Activated CD4-positive, alpha-beta memory T cell treated with anti-CD3 and anti-CD28 coated beads, Interleukin-2, amount 10 ng/mL, durations not matched to agents 7 days and 5 days (primary cell): ENCODE measurements around the gene PADI4. TPM values are rescaled to one million over a fixed set of nuclear protein-coding genes. Genes with fewer than 3 reads are reported as not detected.

Experiments
- CTCF ChIA-PET: fragments of 350-600 bp; sonication (Branson Sonifier 250); formaldehyde crosslinking; loops from one replicate; lab custom pipeline; 2021; ENCODE audit warnings: antibody characterized with exemption, inconsistent platforms; lab: Charles Lee
- POLR2A ChIA-PET: fragments of 350-600 bp; sonication (Branson Sonifier 250); formaldehyde crosslinking; loops from one replicate; lab custom pipeline; 2021; ENCODE audit warnings: antibody characterized with exemption; lab: Charles Lee
- DNase-seq: peaks from one replicate; pipeline ENCODE4 v3.0.0-alpha.2; 2020
- H3K27ac Mint-ChIP-seq: one replicate; pipeline ENCODE4 v1.8.0; 2021; ENCODE audit warnings: mild to moderate bottlenecking, mixed read lengths
- H3K27me3 Mint-ChIP-seq: one replicate; pipeline ENCODE4 v1.8.0; 2021; ENCODE audit warnings: mixed read lengths
- H3K36me3 Mint-ChIP-seq: one replicate; pipeline ENCODE4 v1.8.0; 2021; ENCODE audit warnings: low read depth, mixed read lengths
- H3K4me1 Mint-ChIP-seq: one replicate; pipeline ENCODE4 v1.8.0; 2021; ENCODE audit warnings: mixed read lengths
- H3K4me3 Mint-ChIP-seq: one replicate; pipeline ENCODE4 v1.8.0; 2021; ENCODE audit warnings: mild to moderate bottlenecking, mixed read lengths
- H3K9me3 Mint-ChIP-seq: one replicate; pipeline ENCODE4 v1.8.0; 2021; ENCODE audit warnings: mixed read lengths
- total RNA-seq, 2 experiments: library from RNA; stranded (reverse); gene quantifications; one replicate each; pipeline ENCODE4 v1.2.3, GENCODE V29; 2021

Gene PADI4, protein sequence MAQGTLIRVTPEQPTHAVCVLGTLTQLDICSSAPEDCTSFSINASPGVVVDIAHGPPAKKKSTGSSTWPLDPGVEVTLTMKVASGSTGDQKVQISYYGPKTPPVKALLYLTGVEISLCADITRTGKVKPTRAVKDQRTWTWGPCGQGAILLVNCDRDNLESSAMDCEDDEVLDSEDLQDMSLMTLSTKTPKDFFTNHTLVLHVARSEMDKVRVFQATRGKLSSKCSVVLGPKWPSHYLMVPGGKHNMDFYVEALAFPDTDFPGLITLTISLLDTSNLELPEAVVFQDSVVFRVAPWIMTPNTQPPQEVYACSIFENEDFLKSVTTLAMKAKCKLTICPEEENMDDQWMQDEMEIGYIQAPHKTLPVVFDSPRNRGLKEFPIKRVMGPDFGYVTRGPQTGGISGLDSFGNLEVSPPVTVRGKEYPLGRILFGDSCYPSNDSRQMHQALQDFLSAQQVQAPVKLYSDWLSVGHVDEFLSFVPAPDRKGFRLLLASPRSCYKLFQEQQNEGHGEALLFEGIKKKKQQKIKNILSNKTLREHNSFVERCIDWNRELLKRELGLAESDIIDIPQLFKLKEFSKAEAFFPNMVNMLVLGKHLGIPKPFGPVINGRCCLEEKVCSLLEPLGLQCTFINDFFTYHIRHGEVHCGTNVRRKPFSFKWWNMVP
- not detected for total RNA-seq

DNA sequence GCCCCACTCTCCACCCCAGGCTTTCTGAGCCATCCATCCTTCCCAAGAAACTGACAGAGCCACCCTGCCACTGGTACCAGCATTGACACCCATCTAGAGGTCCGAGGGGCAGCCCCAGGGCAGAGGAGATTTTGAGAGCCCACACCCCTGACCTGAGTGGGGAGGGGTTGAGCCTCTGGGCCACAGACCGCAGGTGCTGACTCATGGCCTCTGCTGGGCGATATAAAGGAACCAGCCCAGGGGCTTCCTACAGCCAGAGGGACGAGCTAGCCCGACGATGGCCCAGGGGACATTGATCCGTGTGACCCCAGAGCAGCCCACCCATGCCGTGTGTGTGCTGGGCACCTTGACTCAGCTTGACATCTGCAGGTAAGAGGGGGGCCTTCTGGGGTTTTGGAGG lies at the start of gene PADI4:
Gene PADI4, plus strand, starts transcription at position 252 of the 400 bp plus-strand sequence. Its CDS starts 26 bp downstream, at position 278.
- POLR2A ChIA-PET, result no interaction called here
- Mint-ChIP-seq H3K27me3 (peaks cover 8% of the 10 kb centered on the region), H3K4me1 (no peaks in the 10 kb centered on the region), H3K9me3 (no peaks in the 10 kb centered on the region), H3K36me3 (no peaks in the 10 kb centered on the region), H3K27ac (no peak within 1 kb of the TSS), H3K4me3 (no peak within 1 kb of the TSS)
- DNase-seq, result no peak
- CTCF ChIA-PET, result no interaction called here

DNA sequence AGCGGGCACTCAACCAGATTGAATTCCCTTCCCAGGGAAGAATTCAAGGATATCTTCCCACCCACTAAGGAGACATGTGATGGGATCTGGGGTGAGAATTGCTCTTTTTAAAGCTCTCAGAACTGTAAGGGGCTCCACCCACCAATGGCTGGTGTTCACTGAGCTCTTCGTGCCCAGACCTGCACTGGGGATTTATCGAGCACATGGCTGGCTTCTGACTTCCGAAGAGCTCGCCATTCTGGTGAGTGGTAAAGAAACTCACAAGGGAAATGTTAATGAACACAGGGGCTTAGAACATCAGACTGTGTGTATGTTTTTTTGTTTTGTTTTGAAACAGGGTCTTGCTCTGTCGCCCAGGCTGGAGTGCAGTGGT lies 49.3 kb upstream of the PADI4 start:
- POLR2A ChIA-PET, result no interaction called here
- DNase-seq, result no peak
- no peaks in the 10 kb centered on the region for H3K4me1 Mint-ChIP-seq
- no peak overlapping the region for H3K27ac Mint-ChIP-seq
- H3K4me3 Mint-ChIP-seq, result no peak overlapping the region
- peaks cover 9% of the 10 kb centered on the region for H3K27me3 Mint-ChIP-seq
- H3K9me3 Mint-ChIP-seq, result no peaks in the 10 kb centered on the region
- no peaks in the 10 kb centered on the region for H3K36me3 Mint-ChIP-seq
- CTCF ChIA-PET, result no interaction called here

DNA sequence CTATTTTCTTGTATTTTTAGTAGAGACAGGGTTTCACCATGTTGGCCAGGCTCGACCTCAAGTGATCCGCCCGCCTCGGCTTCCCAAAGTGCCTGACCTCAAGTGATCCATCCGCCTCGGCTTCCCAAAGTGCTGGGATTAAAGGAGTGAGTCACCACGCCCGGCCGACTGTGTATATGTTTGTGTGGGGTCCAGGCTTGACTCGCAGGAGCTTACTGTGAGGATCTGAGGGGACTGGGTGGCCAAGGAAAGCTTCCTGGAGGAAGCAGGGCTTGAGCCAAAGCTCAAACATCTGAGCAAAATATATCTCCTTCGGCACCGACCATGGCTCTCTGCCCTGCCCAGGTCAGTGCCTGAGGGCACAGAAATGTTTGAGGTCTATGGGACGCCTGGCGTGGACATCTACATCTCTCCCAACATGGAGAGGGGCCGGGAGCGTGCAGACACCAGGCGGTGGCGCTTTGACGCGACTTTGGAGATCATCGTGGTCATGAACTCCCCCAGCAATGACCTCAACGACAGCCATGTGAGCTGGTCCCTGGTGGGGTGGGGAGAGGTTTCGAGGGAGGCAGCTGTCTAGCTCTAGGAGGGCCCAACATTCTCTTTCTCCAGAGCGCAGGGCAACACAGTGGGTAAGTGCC lies 48.6 kb upstream of the PADI4 start:
- H3K9me3 Mint-ChIP-seq, result no peaks in the 10 kb centered on the region
- POLR2A ChIA-PET, result no interaction called here
- CTCF ChIA-PET, result no interaction called here

DNA sequence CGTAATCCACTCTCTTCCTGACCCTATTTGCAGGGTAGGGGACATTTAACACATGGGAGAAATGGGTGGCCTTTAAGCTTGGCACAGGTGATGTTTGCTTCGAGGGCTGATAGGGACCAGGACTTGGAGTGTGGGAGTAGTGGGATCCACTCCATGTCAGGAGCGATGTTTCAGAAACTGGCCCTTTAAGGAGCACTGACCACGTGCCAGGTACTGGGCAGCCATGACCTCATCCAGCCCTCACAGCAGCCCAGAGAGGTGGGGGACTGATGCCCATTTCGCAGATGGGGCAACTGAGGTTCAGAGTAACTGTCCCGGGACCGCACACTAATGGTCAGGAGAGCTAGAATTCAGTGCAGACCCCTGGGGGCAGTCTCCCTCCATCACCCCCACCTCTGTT lies 47.7 kb upstream of the PADI4 start:
- no peaks in the 10 kb centered on the region for H3K36me3 Mint-ChIP-seq
- H3K27ac Mint-ChIP-seq, result no peak overlapping the region
- H3K4me1 Mint-ChIP-seq, result no peaks in the 10 kb centered on the region
- peaks cover 13% of the 10 kb centered on the region for H3K27me3 Mint-ChIP-seq
- no peak for DNase-seq
- no peak overlapping the region for H3K4me3 Mint-ChIP-seq
- ChIA-PET CTCF (no interaction called here), POLR2A (no interaction called here)
- no peaks in the 10 kb centered on the region for H3K9me3 Mint-ChIP-seq

More for the DNA sequence above, 48.6 kb upstream of the PADI4 start:
- no peaks in the 10 kb centered on the region for H3K4me1 Mint-ChIP-seq
- H3K36me3 Mint-ChIP-seq, result no peaks in the 10 kb centered on the region
- DNase-seq, result no peak
- H3K27me3 Mint-ChIP-seq, result peaks cover 12% of the 10 kb centered on the region
- no peak overlapping the region for H3K27ac Mint-ChIP-seq
- no peak overlapping the region for H3K4me3 Mint-ChIP-seq

GRCh38 chr1:17260738-17261137 lies 47.3 kb upstream of the PADI4 start:
- no peaks in the 10 kb centered on the region for H3K9me3 Mint-ChIP-seq
- no peaks in the 10 kb centered on the region for H3K4me1 Mint-ChIP-seq
- H3K27me3 Mint-ChIP-seq, result peaks cover 13% of the 10 kb centered on the region
- no peak overlapping the region for H3K4me3 Mint-ChIP-seq
- ChIA-PET POLR2A (no interaction called here), CTCF (no interaction called here)
- DNase-seq, result no peak
- H3K36me3 Mint-ChIP-seq, result no peaks in the 10 kb centered on the region
- no peak overlapping the region for H3K27ac Mint-ChIP-seq

GRCh38 chr1:17263936-17264335 lies 44.1 kb upstream of the PADI4 start:
- no peak for DNase-seq
- CTCF ChIA-PET, result no interaction called here
- no peak overlapping the region for H3K4me3 Mint-ChIP-seq
- H3K27me3 Mint-ChIP-seq, result peaks cover 13% of the 10 kb centered on the region
- H3K27ac Mint-ChIP-seq, result no peak overlapping the region
- H3K4me1 Mint-ChIP-seq, result no peaks in the 10 kb centered on the region
- no peaks in the 10 kb centered on the region for H3K36me3 Mint-ChIP-seq
- POLR2A ChIA-PET, result no interaction called here
- no peaks in the 10 kb centered on the region for H3K9me3 Mint-ChIP-seq

- Mint-ChIP-seq H3K9me3 (no peaks in the 10 kb centered on the region), H3K27ac (no peak overlapping the region), H3K4me1 (no peaks in the 10 kb centered on the region), H3K4me3 (no peak overlapping the region), H3K36me3 (no peaks in the 10 kb centered on the region), H3K27me3 (peaks cover 13% of the 10 kb centered on the region)
- DNase-seq, result no peak
- ChIA-PET CTCF (no interaction called here), POLR2A (no interaction called here)
Measured at GRCh38 chr1:17264470-17264869, 43.5 kb upstream of the PADI4 start.

DNA sequence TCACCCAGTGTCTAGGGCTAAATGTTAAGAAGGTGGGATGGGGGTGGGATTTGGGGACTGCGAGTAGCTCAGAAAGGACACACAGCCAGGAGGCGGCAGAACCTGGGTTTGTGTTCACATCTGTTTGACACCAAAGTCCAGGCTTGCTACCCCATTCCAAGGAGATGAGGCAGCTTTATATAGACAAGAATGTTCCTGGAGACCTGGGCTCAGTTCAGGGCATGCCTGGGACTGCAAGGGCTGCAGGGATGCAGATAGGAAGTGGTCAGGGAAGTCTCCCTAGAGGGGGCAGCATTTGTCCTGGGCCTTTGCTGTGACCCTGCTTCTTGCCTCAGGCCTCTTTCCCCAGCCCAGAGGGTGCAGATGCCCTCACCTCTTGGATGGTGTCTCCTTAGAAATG lies 42.8 kb upstream of the PADI4 start:
- Mint-ChIP-seq H3K4me1 (no peaks in the 10 kb centered on the region), H3K27ac (no peak overlapping the region), H3K27me3 (peaks cover 13% of the 10 kb centered on the region), H3K4me3 (no peak overlapping the region), H3K9me3 (no peaks in the 10 kb centered on the region), H3K36me3 (no peaks in the 10 kb centered on the region)
- ChIA-PET CTCF (no interaction called here), POLR2A (no interaction called here)
- DNase-seq, result no peak

- H3K27me3 Mint-ChIP-seq, result peaks cover 13% of the 10 kb centered on the region
- H3K27ac Mint-ChIP-seq, result no peak overlapping the region
- no peaks in the 10 kb centered on the region for H3K4me1 Mint-ChIP-seq
- POLR2A ChIA-PET, result no interaction called here
- CTCF ChIA-PET, result no interaction called here
- H3K9me3 Mint-ChIP-seq, result no peaks in the 10 kb centered on the region
- no peaks in the 10 kb centered on the region for H3K36me3 Mint-ChIP-seq
- DNase-seq, result no peak
- H3K4me3 Mint-ChIP-seq, result no peak overlapping the region
Measured at GRCh38 chr1:17265950-17266349, 42.0 kb upstream of the PADI4 start.

DNA sequence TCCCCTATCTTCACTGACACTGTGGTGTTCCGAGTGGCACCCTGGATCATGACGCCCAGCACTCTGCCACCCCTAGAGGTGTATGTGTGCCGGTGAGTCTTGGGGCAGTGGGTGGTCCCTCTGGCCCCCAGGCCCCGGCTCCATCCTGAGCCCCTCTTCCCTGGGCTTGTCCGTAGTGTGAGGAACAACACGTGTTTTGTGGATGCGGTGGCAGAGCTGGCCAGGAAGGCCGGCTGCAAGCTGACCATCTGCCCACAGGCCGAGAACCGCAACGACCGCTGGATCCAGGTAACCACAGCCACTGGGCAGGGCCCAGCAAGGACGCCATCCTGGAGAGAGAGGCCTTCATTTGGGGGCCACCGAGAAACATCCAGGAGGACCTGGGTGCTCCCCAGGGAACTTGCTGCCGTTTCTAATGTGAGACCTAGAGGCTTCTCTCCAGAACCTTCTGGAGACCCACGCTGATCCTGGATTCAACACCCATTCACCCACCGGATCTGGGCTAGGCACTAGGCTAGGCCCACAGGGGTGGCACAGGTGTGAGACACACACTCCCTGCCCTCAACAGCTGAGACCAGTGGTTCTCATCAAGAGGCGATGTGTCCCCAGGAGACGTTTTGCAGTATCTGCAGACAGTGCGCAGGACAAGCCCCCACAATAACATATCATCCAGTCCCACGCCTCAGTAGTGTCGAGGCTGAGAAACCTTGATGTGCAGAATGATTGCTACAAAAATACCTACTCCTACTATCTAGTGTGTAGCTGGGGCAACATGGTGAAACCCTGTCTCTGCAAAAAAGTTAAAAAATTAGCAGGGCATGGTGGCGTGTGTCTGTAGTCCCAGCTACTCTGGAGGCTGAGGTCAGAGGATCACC lies 36.9 kb upstream of the PADI4 start:
- no peaks in the 10 kb centered on the region for H3K9me3 Mint-ChIP-seq
- H3K36me3 Mint-ChIP-seq, result no peaks in the 10 kb centered on the region
- CTCF ChIA-PET, result interaction anchor here (0.7 kb wide), 1 partner anchor 139 kb away, joined by 3 read pairs; no protein-coding TSS in a partner anchor
- H3K4me3 Mint-ChIP-seq, result no peak overlapping the region
- POLR2A ChIA-PET, result no interaction called here
- no peak overlapping the region for H3K27ac Mint-ChIP-seq
- no peak for DNase-seq
- peaks cover 6% of the 10 kb centered on the region for H3K27me3 Mint-ChIP-seq
- no peaks in the 10 kb centered on the region for H3K4me1 Mint-ChIP-seq

DNA sequence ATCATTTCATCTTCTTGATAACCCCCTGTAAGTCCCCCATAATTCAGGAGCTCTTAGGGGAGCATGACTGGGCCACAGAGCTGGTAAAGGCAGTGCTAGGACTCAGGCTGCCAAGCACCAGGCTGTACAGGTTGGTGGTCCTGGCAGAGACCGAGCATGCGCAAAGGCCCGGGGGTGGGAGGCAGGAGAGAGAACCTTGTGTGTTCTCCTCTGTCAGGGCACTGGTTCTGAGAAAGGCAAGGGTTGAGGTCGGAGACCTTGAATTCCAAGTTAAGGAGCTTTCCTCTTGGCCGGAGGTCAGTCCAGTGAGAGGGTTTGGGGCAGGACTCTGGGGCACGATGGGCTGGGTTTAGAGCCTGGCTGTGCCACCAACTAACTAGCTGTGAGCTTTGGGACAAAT lies 35.9 kb upstream of the PADI4 start:
- POLR2A ChIA-PET, result no interaction called here
- DNase-seq, result no peak
- H3K36me3 Mint-ChIP-seq, result no peaks in the 10 kb centered on the region
- H3K4me3 Mint-ChIP-seq, result no peak overlapping the region
- CTCF ChIA-PET, result interaction anchor here (0.8 kb wide), 1 partner anchor 14 kb away, joined by 3 read pairs; no protein-coding TSS in a partner anchor
- H3K4me1 Mint-ChIP-seq, result no peaks in the 10 kb centered on the region
- peaks cover 6% of the 10 kb centered on the region for H3K27me3 Mint-ChIP-seq
- H3K9me3 Mint-ChIP-seq, result no peaks in the 10 kb centered on the region
- no peak overlapping the region for H3K27ac Mint-ChIP-seq

- Mint-ChIP-seq H3K27ac (no peak overlapping the region), H3K4me3 (no peak overlapping the region), H3K27me3 (peaks cover 6% of the 10 kb centered on the region), H3K4me1 (no peaks in the 10 kb centered on the region), H3K36me3 (no peaks in the 10 kb centered on the region), H3K9me3 (no peaks in the 10 kb centered on the region)
- ChIA-PET CTCF (interaction anchor here (0.8 kb wide), 1 partner anchor 13 kb away, joined by 3 read pairs; no protein-coding TSS in a partner anchor), POLR2A (no interaction called here)
- DNase-seq, result no peak
Measured at GRCh38 chr1:17272646-17273045, 35.4 kb upstream of the PADI4 start.
